Measurements from ENCODE around the gene RCBTB2.
A peak's percentile ranks its signal among the peaks of the same experiment; 100 is the strongest.

DNA sequence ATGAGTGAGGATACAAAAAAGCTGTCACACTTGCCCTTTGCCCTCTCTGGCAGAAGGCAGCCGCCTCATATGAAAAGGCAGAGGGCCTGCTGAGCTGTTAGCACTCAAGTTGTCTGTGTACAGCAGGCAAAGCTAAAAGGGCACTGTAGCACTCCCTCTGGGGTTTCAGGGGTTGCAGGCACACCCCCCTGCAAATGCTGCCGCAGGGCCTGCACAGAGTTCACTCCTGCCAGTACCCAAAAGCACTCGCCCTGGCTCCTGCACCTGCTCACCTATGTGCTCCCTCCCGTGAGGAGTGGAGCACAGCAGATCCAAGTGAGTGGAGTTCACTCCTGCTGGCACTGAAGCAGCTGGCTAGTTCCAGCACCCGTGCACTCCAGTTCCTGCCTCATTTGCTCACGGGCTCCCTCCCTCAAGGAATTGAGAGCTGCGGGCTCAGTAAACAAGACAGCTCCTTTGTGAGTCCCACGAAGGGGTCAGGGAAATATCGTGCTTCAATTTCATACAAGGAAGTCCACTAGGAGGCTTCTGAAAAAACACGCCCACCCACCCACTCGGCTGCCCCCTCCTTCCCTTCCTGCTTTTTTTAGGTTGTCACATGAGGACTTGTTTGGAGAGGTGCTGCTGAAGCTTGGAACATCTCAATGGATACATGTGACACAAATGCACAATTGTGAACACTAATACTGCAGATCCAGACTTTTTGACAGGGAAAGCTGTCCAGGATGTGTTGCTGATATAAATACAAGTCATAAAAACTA lies 9.9 kb upstream of the RCBTB2 start:
- TF ChIP-seq, protein P1, sequence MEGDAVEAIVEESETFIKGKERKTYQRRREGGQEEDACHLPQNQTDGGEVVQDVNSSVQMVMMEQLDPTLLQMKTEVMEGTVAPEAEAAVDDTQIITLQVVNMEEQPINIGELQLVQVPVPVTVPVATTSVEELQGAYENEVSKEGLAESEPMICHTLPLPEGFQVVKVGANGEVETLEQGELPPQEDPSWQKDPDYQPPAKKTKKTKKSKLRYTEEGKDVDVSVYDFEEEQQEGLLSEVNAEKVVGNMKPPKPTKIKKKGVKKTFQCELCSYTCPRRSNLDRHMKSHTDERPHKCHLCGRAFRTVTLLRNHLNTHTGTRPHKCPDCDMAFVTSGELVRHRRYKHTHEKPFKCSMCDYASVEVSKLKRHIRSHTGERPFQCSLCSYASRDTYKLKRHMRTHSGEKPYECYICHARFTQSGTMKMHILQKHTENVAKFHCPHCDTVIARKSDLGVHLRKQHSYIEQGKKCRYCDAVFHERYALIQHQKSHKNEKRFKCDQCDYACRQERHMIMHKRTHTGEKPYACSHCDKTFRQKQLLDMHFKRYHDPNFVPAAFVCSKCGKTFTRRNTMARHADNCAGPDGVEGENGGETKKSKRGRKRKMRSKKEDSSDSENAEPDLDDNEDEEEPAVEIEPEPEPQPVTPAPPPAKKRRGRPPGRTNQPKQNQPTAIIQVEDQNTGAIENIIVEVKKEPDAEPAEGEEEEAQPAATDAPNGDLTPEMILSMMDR (IDR thresholded peaks at IDR 0.05; ENCODE audit: extremely low read depth in 1 of 2, insufficient read depth in 1 of 2, low read depth in 1 of 2, low read length in 2 of 2), result peak in 1 of 2 donors; percentile 52
- TF ChIP-seq POLR2A (IDR thresholded peaks at IDR 0.05; ENCODE audit: low read depth, low read length) (no peak), EZH2 (IDR thresholded peaks at IDR 0.05; ENCODE audit: borderline replicate concordance, low read depth, low read length, severe bottlenecking) (no peak), MYC (IDR thresholded peaks at IDR 0.05; ENCODE audit: low read depth, low read length) (no peak), POLR2AphosphoS5 (IDR thresholded peaks at IDR 0.05; ENCODE audit: insufficient read depth, low read depth, low read length) (no peak)

Data from endothelial cell of umbilical vein (primary cell).